Mucosa of stomach (tissue), 1 donor: Measurements from ENCODE around the gene TGFBR3.
A peak's percentile ranks its signal among the peaks of the same experiment; 100 is the strongest.

Experiments
- H3K27me3 ChIP-seq: one replicate; pipeline ENCODE4 v1.7.0; 2013; ENCODE audit warnings: mild to moderate bottlenecking, low read length; ENCODE audit not compliant: control insufficient read depth, insufficient read depth
- H3K36me3 ChIP-seq: one replicate; pipeline ENCODE4 v1.7.0; 2013; ENCODE audit warnings: low read length; ENCODE audit not compliant: control insufficient read depth, insufficient read depth
- H3K4me1 ChIP-seq: one replicate; pipeline ENCODE4 v1.7.0; 2013; ENCODE audit warnings: mild to moderate bottlenecking, low read length; ENCODE audit not compliant: control insufficient read depth, insufficient read depth
- H3K4me3 ChIP-seq: one replicate; pipeline ENCODE4 v1.7.0; 2013; ENCODE audit warnings: low read length
- H3K9ac ChIP-seq: one replicate; pipeline ENCODE4 v1.7.0; 2013; ENCODE audit warnings: mild to moderate bottlenecking, low read length, moderate library complexity
- H3K9me3 ChIP-seq: one replicate; pipeline ENCODE4 v1.7.0; 2013; ENCODE audit warnings: mild to moderate bottlenecking, low read length, moderate library complexity; ENCODE audit not compliant: control insufficient read depth
- donor health status: Pancreatic carcinoma.

Gene TGFBR3

GRCh38 chr1:91885716-91886506, at the start of gene TGFBR3:
Gene TGFBR3, minus strand, starts transcription at chr1:91886151. Its CDS starts 24,620 bp downstream, at chr1:91861531.
- peaks cover 9% of the 10 kb centered on the region for H3K27me3 ChIP-seq
- no peaks in the 10 kb centered on the region for H3K9me3 ChIP-seq
- H3K36me3 ChIP-seq = no peaks in the 10 kb centered on the region
- H3K4me1 ChIP-seq = peaks cover 16% of the 10 kb centered on the region
- H3K9ac ChIP-seq = peak within 1 kb of the TSS; percentile 76
- H3K4me3 ChIP-seq = peak within 1 kb of the TSS; percentile 67

- no peak overlapping the region for H3K9ac ChIP-seq
These were observed 43.3 kb upstream of the TGFBR3 start for GRCh38 chr1:91929250-91929649.

GRCh38 chr1:91928026-91928425, 42.1 kb upstream of the TGFBR3 start:
- H3K4me1 ChIP-seq = no peaks in the 10 kb centered on the region
- no peaks in the 10 kb centered on the region for H3K27me3 ChIP-seq
- no peak overlapping the region for H3K9ac ChIP-seq
- no peaks in the 10 kb centered on the region for H3K36me3 ChIP-seq
- no peaks in the 10 kb centered on the region for H3K9me3 ChIP-seq
- H3K4me3 ChIP-seq = no peak overlapping the region

More at GRCh38 chr1:91929250-91929649, 43.3 kb upstream of the TGFBR3 start:
- H3K9me3 ChIP-seq = no peaks in the 10 kb centered on the region
- no peaks in the 10 kb centered on the region for H3K36me3 ChIP-seq
- H3K27me3 ChIP-seq = no peaks in the 10 kb centered on the region
- no peaks in the 10 kb centered on the region for H3K4me1 ChIP-seq
- H3K4me3 ChIP-seq = no peak overlapping the region

- Histone ChIP-seq H3K9ac (no peak overlapping the region), H3K36me3 (no peaks in the 10 kb centered on the region), H3K27me3 (no peaks in the 10 kb centered on the region), H3K4me3 (no peak overlapping the region), H3K9me3 (no peaks in the 10 kb centered on the region), H3K4me1 (no peaks in the 10 kb centered on the region)
These were observed 39.9 kb upstream of the TGFBR3 start for GRCh38 chr1:91925644-91926435.

GRCh38 chr1:91924146-91924545, 38.2 kb upstream of the TGFBR3 start:
- no peak overlapping the region for H3K4me3 ChIP-seq
- no peaks in the 10 kb centered on the region for H3K9me3 ChIP-seq
- H3K27me3 ChIP-seq = no peaks in the 10 kb centered on the region
- no peaks in the 10 kb centered on the region for H3K4me1 ChIP-seq
- H3K9ac ChIP-seq = no peak overlapping the region
- no peaks in the 10 kb centered on the region for H3K36me3 ChIP-seq

GRCh38 chr1:91919962-91920361, 34.0 kb upstream of the TGFBR3 start:
- H3K4me3 ChIP-seq = no peak overlapping the region
- no peaks in the 10 kb centered on the region for H3K36me3 ChIP-seq
- H3K27me3 ChIP-seq = no peaks in the 10 kb centered on the region
- no peak overlapping the region for H3K9ac ChIP-seq
- no peaks in the 10 kb centered on the region for H3K9me3 ChIP-seq
- no peaks in the 10 kb centered on the region for H3K4me1 ChIP-seq

GRCh38 chr1:91916811-91917460, 31.0 kb upstream of the TGFBR3 start:
- Histone ChIP-seq H3K9ac (no peak overlapping the region), H3K4me1 (no peaks in the 10 kb centered on the region), H3K27me3 (no peaks in the 10 kb centered on the region), H3K4me3 (no peak overlapping the region), H3K36me3 (no peaks in the 10 kb centered on the region), H3K9me3 (no peaks in the 10 kb centered on the region)

- Histone ChIP-seq H3K36me3 (no peaks in the 10 kb centered on the region), H3K27me3 (no peaks in the 10 kb centered on the region), H3K9me3 (no peaks in the 10 kb centered on the region), H3K9ac (no peak overlapping the region), H3K4me1 (no peaks in the 10 kb centered on the region), H3K4me3 (no peak overlapping the region)
These were observed 30.1 kb upstream of the TGFBR3 start for GRCh38 chr1:91916046-91916445.

GRCh38 chr1:91913018-91913417, 27.1 kb upstream of the TGFBR3 start:
- H3K4me3 ChIP-seq = no peak overlapping the region
- H3K9ac ChIP-seq = no peak overlapping the region
- H3K4me1 ChIP-seq = no peaks in the 10 kb centered on the region
- no peaks in the 10 kb centered on the region for H3K9me3 ChIP-seq
- no peaks in the 10 kb centered on the region for H3K36me3 ChIP-seq
- H3K27me3 ChIP-seq = no peaks in the 10 kb centered on the region

- no peaks in the 10 kb centered on the region for H3K36me3 ChIP-seq
- no peaks in the 10 kb centered on the region for H3K9me3 ChIP-seq
- H3K4me3 ChIP-seq = no peak overlapping the region
These were observed 26.3 kb upstream of the TGFBR3 start for GRCh38 chr1:91912266-91912665.

GRCh38 chr1:91901231-91901630, 15.3 kb upstream of the TGFBR3 start:
- H3K36me3 ChIP-seq = no peaks in the 10 kb centered on the region
- no peak overlapping the region for H3K9ac ChIP-seq
- H3K9me3 ChIP-seq = no peaks in the 10 kb centered on the region
- H3K4me3 ChIP-seq = no peak overlapping the region
- H3K4me1 ChIP-seq = no peaks in the 10 kb centered on the region
- H3K27me3 ChIP-seq = no peaks in the 10 kb centered on the region

More at GRCh38 chr1:91912266-91912665, 26.3 kb upstream of the TGFBR3 start:
- H3K27me3 ChIP-seq = no peaks in the 10 kb centered on the region
- H3K9ac ChIP-seq = no peak overlapping the region
- H3K4me1 ChIP-seq = no peaks in the 10 kb centered on the region

GRCh38 chr1:91900562-91900961, 14.6 kb upstream of the TGFBR3 start:
- Histone ChIP-seq H3K36me3 (no peaks in the 10 kb centered on the region), H3K9me3 (no peaks in the 10 kb centered on the region), H3K4me1 (no peaks in the 10 kb centered on the region), H3K27me3 (no peaks in the 10 kb centered on the region), H3K9ac (no peak overlapping the region), H3K4me3 (no peak overlapping the region)
